GM12872 (cell line): ENCODE data around the gene KRTAP5-7.

Source experiments
- TF ChIP-seq, protein P1 (sequence below): IDR thresholded peaks from 3 replicates; pipeline ENCODE4 v1.5.1; 2011; ENCODE audit warnings: low read depth, mild to moderate bottlenecking, low read length, moderate library complexity; ENCODE audit not compliant: insufficient read depth

The KRTAP5-7 gene

DNA sequence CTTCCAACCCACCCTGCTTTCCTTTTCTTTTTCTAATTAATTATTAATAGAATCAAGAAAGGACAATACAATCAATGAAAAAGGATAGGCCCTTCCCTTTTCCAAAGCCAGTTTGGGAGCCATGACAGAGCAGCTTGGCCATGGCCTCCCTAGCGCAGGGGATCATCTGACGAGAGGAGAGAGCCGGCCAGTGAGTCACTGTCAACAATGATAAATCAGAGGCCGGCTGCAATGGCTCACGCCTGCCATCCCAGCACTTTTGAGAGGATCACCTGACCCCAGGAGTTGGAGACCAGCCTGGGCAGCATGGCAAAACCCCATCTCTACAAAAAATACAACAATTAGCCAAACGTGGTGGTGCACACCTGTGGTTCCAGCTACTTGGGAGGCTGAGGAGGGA, 27.5 kb upstream of the KRTAP5-7 start:
- TF ChIP-seq, protein P1, sequence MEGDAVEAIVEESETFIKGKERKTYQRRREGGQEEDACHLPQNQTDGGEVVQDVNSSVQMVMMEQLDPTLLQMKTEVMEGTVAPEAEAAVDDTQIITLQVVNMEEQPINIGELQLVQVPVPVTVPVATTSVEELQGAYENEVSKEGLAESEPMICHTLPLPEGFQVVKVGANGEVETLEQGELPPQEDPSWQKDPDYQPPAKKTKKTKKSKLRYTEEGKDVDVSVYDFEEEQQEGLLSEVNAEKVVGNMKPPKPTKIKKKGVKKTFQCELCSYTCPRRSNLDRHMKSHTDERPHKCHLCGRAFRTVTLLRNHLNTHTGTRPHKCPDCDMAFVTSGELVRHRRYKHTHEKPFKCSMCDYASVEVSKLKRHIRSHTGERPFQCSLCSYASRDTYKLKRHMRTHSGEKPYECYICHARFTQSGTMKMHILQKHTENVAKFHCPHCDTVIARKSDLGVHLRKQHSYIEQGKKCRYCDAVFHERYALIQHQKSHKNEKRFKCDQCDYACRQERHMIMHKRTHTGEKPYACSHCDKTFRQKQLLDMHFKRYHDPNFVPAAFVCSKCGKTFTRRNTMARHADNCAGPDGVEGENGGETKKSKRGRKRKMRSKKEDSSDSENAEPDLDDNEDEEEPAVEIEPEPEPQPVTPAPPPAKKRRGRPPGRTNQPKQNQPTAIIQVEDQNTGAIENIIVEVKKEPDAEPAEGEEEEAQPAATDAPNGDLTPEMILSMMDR = no peak

DNA sequence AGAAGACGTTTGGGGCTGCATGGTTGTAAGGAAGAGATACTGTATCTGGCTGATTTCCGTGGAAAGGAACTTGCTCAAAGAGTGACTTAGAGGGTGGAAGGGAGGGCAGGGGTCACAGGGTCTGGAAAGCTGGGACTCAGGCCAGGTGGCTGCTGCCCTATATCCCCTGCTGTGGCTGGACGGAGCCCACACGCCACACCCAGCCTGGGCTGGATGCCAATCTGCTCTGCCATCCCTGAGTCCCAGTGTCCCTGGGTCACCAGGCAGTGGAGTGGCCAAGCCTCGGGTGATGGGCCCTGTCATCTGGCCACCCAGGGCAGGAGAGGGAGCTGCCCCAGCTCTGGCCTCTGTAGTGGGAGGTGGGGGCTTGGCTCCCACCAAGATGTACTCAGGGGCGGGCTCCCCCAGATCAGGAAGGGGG, 26.5 kb upstream of the KRTAP5-7 start:
- TF ChIP-seq, protein P1 = no peak

DNA sequence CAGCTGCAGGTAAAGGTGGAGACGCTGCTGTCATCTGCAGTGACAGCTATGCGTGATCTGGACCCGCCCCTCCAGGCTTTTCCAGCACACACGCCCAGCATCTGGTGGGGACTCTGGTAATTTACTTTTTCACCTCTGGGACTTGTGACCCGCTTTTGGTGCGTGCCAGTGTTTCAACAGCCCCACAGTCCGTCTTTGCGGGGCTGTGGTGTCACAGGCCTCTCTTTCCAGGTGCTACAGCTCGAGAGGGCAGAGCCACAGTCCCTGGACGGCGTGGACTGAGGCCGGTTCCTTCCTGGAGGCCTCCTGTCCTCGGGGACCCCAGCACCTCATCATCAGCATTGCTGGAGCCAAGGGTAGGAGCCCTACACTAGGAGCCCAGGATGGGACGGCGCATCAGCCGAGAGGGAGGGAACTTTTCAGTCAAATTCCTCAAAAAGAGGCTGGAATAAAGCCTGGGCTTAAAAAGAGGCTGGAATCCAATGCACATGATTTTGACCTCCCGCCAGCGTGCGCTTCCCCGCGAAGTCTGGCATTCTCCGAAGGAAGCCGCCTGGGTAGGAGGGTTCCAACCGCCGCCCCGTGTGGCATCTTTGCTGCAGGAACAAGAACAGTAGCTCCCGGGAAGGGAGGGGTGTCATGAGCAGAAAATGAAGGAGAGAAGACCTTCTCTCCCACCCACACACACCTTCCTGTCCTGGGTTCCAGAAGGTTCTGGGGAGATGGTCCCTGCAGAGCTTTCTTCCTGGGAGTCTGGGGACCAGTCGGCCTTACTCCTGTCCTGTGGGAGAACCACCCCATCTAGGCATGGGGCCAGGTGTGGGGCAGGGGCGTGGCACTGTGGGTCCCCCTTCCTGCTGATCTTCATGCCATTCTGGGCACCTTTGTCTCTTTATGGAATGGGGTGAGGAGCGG, 25.7 kb upstream of the KRTAP5-7 start:
- TF ChIP-seq, protein P1 = no peak

DNA sequence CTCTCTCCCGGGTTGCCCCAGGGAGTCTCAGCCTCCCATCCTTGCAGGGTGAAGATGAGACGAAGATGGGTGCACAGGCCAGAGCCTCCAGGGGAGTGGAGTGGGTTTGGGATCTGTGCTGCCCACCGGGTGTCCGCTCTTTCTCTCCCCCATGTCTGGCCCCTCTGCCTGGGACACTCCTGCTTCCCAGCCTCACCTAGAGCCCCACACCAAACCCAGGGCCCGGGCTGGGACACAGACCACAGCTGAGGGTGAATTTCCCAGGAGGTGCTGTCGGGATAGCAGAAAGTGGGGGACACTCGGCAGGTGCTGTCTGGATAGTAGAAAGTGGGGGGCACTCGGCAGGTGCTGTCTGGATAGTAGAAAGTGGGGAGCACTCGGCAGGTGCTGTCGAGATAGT, 25.0 kb upstream of the KRTAP5-7 start:
- TF ChIP-seq, protein P1 = no peak

DNA sequence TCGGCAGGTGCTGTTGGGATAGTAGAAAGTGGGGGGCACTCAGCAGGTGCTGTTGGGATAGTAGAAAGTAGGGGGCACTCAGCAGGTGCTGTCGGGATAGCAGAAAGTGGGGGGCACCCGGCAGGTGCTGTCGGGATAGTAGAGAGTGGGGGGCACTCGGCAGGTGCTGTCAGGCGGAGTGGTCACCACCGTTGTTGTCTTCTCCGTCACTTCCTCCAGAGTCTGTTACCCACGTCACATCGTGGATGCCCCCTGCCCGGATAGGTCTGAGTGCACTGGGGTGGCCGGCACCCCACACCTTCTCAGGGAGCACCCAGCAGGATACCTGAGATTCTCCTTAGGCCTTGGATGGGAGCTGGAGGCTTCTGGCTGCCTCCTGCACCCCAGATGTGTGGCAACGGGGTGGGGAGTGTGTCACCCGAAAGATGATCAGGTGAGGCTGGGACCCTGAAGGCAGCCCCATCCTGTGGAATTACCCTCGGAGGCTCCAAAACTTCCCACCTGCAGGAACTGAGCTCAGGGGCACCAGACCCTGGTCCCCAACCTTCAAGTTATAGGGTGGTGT, 24.1 kb upstream of the KRTAP5-7 start:
- TF ChIP-seq, protein P1 = no peak

DNA sequence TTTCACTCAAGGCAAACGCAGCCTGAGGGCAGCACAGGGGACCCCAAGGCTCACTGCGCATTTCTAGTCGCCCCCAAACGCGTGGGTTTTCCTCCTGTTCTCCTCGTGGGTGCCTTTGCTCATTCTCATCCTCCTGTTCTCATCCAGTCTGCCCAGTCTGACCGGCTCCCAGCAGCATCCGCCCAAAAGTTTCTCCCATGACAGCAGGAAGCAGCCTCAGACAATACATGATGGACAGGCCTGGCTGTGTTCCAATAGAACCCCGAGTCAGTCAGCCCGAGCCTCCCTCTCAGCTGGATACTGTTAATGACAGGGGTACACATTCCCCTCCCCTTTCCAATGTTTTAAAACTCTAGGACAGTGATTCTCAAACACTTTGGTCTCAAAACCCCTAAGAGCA, 22.5 kb upstream of the KRTAP5-7 start:
- TF ChIP-seq, protein P1 = no peak

DNA sequence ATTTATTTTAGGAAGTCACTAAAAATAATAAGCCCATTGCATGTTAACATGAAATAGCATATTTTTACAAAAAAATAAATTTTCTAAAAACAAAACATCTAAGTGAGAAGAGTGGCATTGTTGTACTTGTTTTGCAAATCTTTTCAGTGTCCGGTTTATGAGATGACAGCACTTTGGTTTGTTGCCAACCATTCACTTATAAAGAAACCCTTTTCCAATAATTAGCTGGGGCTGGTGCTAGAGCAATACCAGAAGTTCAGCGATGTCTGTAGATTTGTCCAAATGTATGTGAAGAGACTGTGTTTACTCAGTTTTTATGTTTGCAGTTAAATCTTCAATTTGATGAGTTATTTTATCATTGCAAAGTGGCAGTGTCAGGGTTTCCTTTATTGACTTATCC, 22.1 kb upstream of the KRTAP5-7 start:
- TF ChIP-seq, protein P1 = no peak
